Measurements from ENCODE around the gene YDJC.
"Not testable (repeated sequence)": the region's sequence is repeated elsewhere in the genome, so short reads cannot be mapped to it uniquely, and the experiment has no call there.

YDJC gene

GRCh38 chr22:21628386-21629254 lies 1.2 kb downstream of the YDJC start:
- no peak for DNase-seq

- no peak for DNase-seq
Measured at GRCh38 chr22:21626735-21627469, 2.9 kb downstream of the YDJC start.

- no peak for DNase-seq
Measured at GRCh38 chr22:21626073-21626734, 3.6 kb downstream of the YDJC start.

GRCh38 chr22:21624880-21625791 lies 4.7 kb downstream of the YDJC start:
- DNase-seq = no peak

GRCh38 chr22:21624120-21624879 lies 5.5 kb downstream of the YDJC start:
- no peak for DNase-seq

GRCh38 chr22:21623648-21623970 lies 6.2 kb downstream of the YDJC start:
- no peak for DNase-seq

- DNase-seq = no peak
Measured at GRCh38 chr22:21622919-21623647, 6.7 kb downstream of the YDJC start.

GRCh38 chr22:21622011-21622918 lies 7.6 kb downstream of the YDJC start:
- DNase-seq = no peak

GRCh38 chr22:21621025-21621424 lies 8.8 kb downstream of the YDJC start:
- DNase-seq = no peak

GRCh38 chr22:21617337-21617736 lies 12.5 kb downstream of the YDJC start:
- DNase-seq = not testable (repeated sequence)

GRCh38 chr22:21615731-21616130 lies 14.1 kb downstream of the YDJC start:
- no peak for DNase-seq

GRCh38 chr22:21613553-21614233 lies 16.1 kb downstream of the YDJC start:
- DNase-seq = no peak

GRCh38 chr22:21612858-21613257 lies 17.0 kb downstream of the YDJC start:
- DNase-seq = no peak

GRCh38 chr22:21611210-21611977 lies 18.4 kb downstream of the YDJC start:
- no peak for DNase-seq

- not testable (repeated sequence) for DNase-seq
Measured at GRCh38 chr22:21609556-21610157, 20.2 kb downstream of the YDJC start.

- DNase-seq = no peak
Measured at GRCh38 chr22:21606775-21607174, 23.0 kb downstream of the YDJC start.

- no peak for DNase-seq
Measured at GRCh38 chr22:21605887-21606564, 23.8 kb downstream of the YDJC start.

- no peak for DNase-seq
Measured at GRCh38 chr22:21603973-21604372, 25.8 kb downstream of the YDJC start.

Measured in NCI-H1105 (cell line).